GM12874 (cell line): ENCODE measurements around the gene TIGD3.

Source experiments
- CTCF ChIP-seq: IDR thresholded peaks from 2 replicates; pipeline ENCODE4 v1.5.1; 2011; ENCODE audit warnings: low read depth, mild to moderate bottlenecking, control low read depth, low read length, moderate library complexity; ENCODE audit not compliant: insufficient read depth

TIGD3 gene

GRCh38 chr11:65317025-65317786, 37.3 kb upstream of the TIGD3 start:
- TF ChIP-seq CTCF, result no peak

GRCh38 chr11:65320386-65321075, 34.0 kb upstream of the TIGD3 start:
- TF ChIP-seq CTCF, result no peak

GRCh38 chr11:65321076-65321475, 33.5 kb upstream of the TIGD3 start:
- no peak for TF ChIP-seq CTCF

- TF ChIP-seq CTCF, result no peak
Measured at GRCh38 chr11:65321828-65322485, 32.6 kb upstream of the TIGD3 start.

GRCh38 chr11:65323813-65324212, 30.7 kb upstream of the TIGD3 start:
- TF ChIP-seq CTCF, result no peak

- TF ChIP-seq CTCF, result no peak
Measured at GRCh38 chr11:65325435-65325834, 29.1 kb upstream of the TIGD3 start.

GRCh38 chr11:65327021-65327420, 27.5 kb upstream of the TIGD3 start:
- TF ChIP-seq CTCF, result no peak
